Gastroesophageal sphincter (tissue), 4 donors: ENCODE data around the gene DAAM1. TPM values are rescaled to one million over a fixed set of nuclear protein-coding genes. Genes with fewer than 3 reads are reported as not detected.

Experiments used
- ATAC-seq: fragments of 150-250 bp; one replicate; pipeline ENCODE4 v1.9.1; 2016; ENCODE audit warnings: mild to moderate bottlenecking, moderate library complexity
- H3K27ac ChIP-seq, 4 donors: fragments of 200-600 bp; sonication (generic) in 3 of 4; 1 replicate in 3 of 4; 2 replicates in 1 of 4; pipeline ENCODE4 v1.5.1; 2016 to 2019
- H3K27me3 ChIP-seq: fragments of 200-600 bp; sonication (generic); one replicate; pipeline ENCODE4 v1.5.1; 2019
- H3K36me3 ChIP-seq, 2 donors: fragments of 200-600 bp; sonication (generic); one replicate each; pipeline ENCODE4 v1.5.1; 2019; ENCODE audit warnings: control low read depth in 1 of 2
- H3K4me1 ChIP-seq, 3 donors: fragments of 200-600 bp; sonication (generic); 1 replicate in 2 of 3; 2 replicates in 1 of 3; pipeline ENCODE4 v1.5.1; 2016 to 2019; ENCODE audit warnings: control low read depth in 2 of 3
- H3K4me3 ChIP-seq, 2 donors: fragments of 200-600 bp; sonication (generic); one replicate each; pipeline ENCODE4 v1.5.1; 2019; ENCODE audit warnings: mild to moderate bottlenecking in 1 of 2, moderate library complexity in 1 of 2
- H3K9me3 ChIP-seq, 3 donors: fragments of 200-600 bp; sonication (generic); one replicate each; pipeline ENCODE4 v1.5.1; 2017 to 2019; ENCODE audit warnings: control low read depth in 2 of 3
- EP300 ChIP-seq: sonication (generic); formaldehyde crosslinking; IDR thresholded peaks from one replicate; pipeline ENCODE4 v1.6.1; 2017; ENCODE audit warnings: antibody characterized with exemption, mild to moderate bottlenecking
- POLR2A ChIP-seq, 2 donors: fragments of 450-650 bp; IDR thresholded peaks; one replicate each; pipeline ENCODE4 v1.6.1; 2017; ENCODE audit warnings: antibody characterized with exemption in 2 of 2, mild to moderate bottlenecking in 2 of 2, moderate library complexity in 1 of 2
- POLR2AphosphoS5 ChIP-seq: sonication (generic); formaldehyde crosslinking; IDR thresholded peaks from one replicate; pipeline ENCODE4 v1.6.1; 2017; ENCODE audit warnings: antibody characterized with exemption
- WGBS, 2 donors: methylation state at CpG; one replicate each; pipeline ENCODE4 v1.1.5; 2018; ENCODE audit warnings: low coverage in 1 of 2; 5-methylcytosine and 5-hydroxymethylcytosine counted together
- total RNA-seq, 4 donors: library from RNA; depleted of rRNA; stranded (reverse); fragments of >200 nt; gene quantifications; one replicate each; pipeline ENCODE4 v1.1.0, GENCODE V29; 2016
- TF ChIP-seq, protein P1 (sequence below), 4 experiments: fragments of 200-600 bp in 2 of 4; fragments of 450-650 bp in 2 of 4; sonication (generic) in 1 of 4; IDR thresholded peaks; one replicate each; pipeline ENCODE4 v1.5.1; 2017 to 2019; ENCODE audit warnings: antibody characterized with exemption in 4 of 4, mild to moderate bottlenecking in 2 of 4, moderate library complexity in 2 of 4

The DAAM1 gene
- total RNA-seq, 4 donors from 2014 or later = 64.0 to 124 (median 87.3) TPM

- no peak for ATAC-seq
- H3K4me3 ChIP-seq = no peak overlapping the region
- H3K27ac ChIP-seq = peak overlapping the region in 2 of 4 donors; percentile 4 to 13
- H3K27me3 ChIP-seq = no peaks in the 10 kb centered on the region
- no peaks in the 10 kb centered on the region for H3K36me3 ChIP-seq
- H3K9me3 ChIP-seq = no peaks in the 10 kb centered on the region
- TF ChIP-seq, protein P1, sequence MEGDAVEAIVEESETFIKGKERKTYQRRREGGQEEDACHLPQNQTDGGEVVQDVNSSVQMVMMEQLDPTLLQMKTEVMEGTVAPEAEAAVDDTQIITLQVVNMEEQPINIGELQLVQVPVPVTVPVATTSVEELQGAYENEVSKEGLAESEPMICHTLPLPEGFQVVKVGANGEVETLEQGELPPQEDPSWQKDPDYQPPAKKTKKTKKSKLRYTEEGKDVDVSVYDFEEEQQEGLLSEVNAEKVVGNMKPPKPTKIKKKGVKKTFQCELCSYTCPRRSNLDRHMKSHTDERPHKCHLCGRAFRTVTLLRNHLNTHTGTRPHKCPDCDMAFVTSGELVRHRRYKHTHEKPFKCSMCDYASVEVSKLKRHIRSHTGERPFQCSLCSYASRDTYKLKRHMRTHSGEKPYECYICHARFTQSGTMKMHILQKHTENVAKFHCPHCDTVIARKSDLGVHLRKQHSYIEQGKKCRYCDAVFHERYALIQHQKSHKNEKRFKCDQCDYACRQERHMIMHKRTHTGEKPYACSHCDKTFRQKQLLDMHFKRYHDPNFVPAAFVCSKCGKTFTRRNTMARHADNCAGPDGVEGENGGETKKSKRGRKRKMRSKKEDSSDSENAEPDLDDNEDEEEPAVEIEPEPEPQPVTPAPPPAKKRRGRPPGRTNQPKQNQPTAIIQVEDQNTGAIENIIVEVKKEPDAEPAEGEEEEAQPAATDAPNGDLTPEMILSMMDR (IDR thresholded peaks at IDR 0.05) = no peak
- TF ChIP-seq POLR2A (IDR thresholded peaks at IDR 0.05) = no peak
- WGBS, 2 donors = 54 to 80% methylated on average over 2 of the region's 2 CpGs
- H3K4me1 ChIP-seq = peaks cover 19 to 90% (median 22%) of the 10 kb centered on the region in 3 donors
Observed at GRCh38 chr14:59241121-59241520, 52.7 kb downstream of the DAAM1 start.

DNA sequence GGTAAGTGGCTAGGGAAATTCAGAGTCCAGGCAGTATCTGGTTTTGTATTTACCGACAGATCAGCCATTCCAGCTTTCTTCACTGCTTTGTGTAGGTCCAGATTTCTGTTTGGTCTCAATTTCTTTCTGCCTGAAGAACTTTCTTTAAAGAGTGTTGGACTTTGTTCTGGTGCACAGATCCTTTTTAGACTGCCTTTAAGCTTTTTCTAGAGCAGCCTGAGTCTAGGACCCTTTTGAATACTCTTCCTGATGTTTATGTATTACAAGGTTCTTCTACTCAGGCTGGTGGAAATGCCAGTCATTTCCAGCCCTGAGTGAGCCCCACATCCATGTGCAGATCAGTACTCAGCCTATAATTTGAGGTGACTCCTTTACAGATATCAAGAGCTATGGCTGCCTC, 54.7 kb downstream of the DAAM1 start:
- TF ChIP-seq, protein P1 (IDR thresholded peaks at IDR 0.05) = no peak
- TF ChIP-seq POLR2A (IDR thresholded peaks at IDR 0.05) (no peak), POLR2AphosphoS5 (no peak)
- H3K27ac ChIP-seq = peak overlapping the region in 1 of 4 donors; percentile 10
- ATAC-seq = no peak
- 100% methylated on average over 1 of the region's 1 CpG for WGBS, 2 donors
- H3K4me3 ChIP-seq = no peak overlapping the region
- H3K9me3 ChIP-seq = no peaks in the 10 kb centered on the region
- H3K4me1 ChIP-seq = peaks cover 8 to 83% (median 11%) of the 10 kb centered on the region in 3 donors
- H3K27me3 ChIP-seq = no peaks in the 10 kb centered on the region
- no peaks in the 10 kb centered on the region for H3K36me3 ChIP-seq

DNA sequence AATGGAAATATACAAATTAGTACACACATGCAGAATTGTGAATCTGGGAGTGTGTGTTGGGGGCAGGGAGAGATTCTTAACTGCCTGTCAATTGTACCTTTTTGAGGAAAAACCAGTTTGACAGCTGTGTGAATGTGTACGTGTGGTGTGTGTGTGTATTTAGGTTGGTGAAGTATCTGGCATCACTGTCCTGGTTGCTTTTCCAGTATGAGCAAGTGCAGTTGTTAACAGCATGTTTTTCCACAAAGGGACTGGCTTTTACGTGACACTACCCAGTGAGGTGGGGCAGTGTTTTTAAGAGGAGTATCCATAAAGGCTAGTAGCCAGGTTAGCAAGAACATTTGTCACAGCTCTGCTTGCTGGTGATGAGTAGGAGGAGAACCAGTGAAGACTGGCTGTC, 56.1 kb downstream of the DAAM1 start:
- 54 to 60% methylated on average over 1 to 2 of the region's 2 CpGs for WGBS, 2 donors
- no peaks in the 10 kb centered on the region for H3K36me3 ChIP-seq
- TF ChIP-seq POLR2A (IDR thresholded peaks at IDR 0.05) (no peak), EP300 (no peak), POLR2AphosphoS5 (no peak)
- TF ChIP-seq, protein P1 (IDR thresholded peaks at IDR 0.05) = no peak
- H3K9me3 ChIP-seq = no peaks in the 10 kb centered on the region
- ATAC-seq = no peak
- H3K27me3 ChIP-seq = no peaks in the 10 kb centered on the region
- peaks cover 7 to 83% (median 9%) of the 10 kb centered on the region in 3 donors for H3K4me1 ChIP-seq
- H3K4me3 ChIP-seq = no peak overlapping the region
- peak overlapping the region in 3 of 4 donors; percentile 28 to 39 (median 29) for H3K27ac ChIP-seq

DNA sequence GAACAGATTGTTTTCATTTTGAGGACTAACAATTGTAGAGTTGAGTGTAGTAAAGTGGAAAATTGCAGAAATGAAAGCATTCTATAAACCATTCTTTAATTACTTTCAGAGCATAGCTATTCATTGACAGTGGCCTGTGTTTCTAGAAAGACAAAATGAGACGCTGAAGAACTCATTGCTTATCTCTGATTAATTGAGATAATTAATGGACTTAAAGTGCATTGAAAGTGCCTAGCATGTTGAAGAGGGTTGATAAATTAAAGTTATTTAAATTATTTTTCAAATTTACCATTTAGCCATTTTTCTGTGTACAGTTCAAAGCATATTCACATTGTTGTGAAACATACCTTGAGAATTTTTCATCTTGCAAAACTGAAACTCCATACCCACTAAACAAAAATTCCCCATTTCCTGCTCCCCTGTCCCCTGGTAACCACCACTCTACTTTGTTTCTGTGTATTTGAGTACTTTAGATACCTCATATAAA, 57.4 kb downstream of the DAAM1 start:
- Histone ChIP-seq H3K36me3 (no peaks in the 10 kb centered on the region), H3K27ac (peak overlapping the region in 1 of 4 donors; percentile 28), H3K4me3 (no peak overlapping the region), H3K9me3 (no peaks in the 10 kb centered on the region), H3K4me1 (peaks cover 6 to 83% (median 13%) of the 10 kb centered on the region in 3 donors), H3K27me3 (no peaks in the 10 kb centered on the region)
- WGBS, 2 donors = 53 to 55% methylated on average over 1 of the region's 1 CpG
- no peak for TF ChIP-seq POLR2AphosphoS5
- TF ChIP-seq, protein P1 (IDR thresholded peaks at IDR 0.05) = no peak
- TF ChIP-seq EP300 = no peak
- TF ChIP-seq POLR2A (IDR thresholded peaks at IDR 0.05) = no peak
- no peak for ATAC-seq

DNA sequence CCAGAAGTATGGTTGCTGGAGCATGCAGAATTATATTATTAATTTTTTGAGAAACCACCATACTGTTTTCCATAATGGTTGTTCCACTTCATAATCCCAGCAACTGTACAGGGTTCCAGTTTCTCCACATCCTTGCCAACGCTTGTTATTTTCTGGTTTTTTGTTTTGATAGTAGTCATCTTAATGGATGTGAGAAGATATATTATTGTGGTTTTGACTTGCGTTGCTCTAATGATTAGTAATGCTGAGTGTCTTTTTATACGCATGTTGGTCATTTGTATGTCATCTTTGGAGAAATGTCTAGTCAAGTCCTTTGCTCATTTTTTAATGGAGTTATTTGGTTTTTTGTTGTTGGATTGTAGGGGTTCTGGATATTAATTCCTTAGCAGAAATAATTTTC, 58.1 kb downstream of the DAAM1 start:
- no peak for ATAC-seq
- peaks cover under 1 to 83% (median 8%) of the 10 kb centered on the region in 3 donors for H3K4me1 ChIP-seq
- TF ChIP-seq POLR2A (IDR thresholded peaks at IDR 0.05) (no peak), POLR2AphosphoS5 (no peak), EP300 (no peak)
- TF ChIP-seq, protein P1 (IDR thresholded peaks at IDR 0.05) = no peak
- no peak overlapping the region for H3K27ac ChIP-seq
- WGBS, 2 donors = 83 to 93% methylated on average over 3 of the region's 3 CpGs
- H3K9me3 ChIP-seq = no peaks in the 10 kb centered on the region
- H3K36me3 ChIP-seq = no peaks in the 10 kb centered on the region
- no peaks in the 10 kb centered on the region for H3K27me3 ChIP-seq
- no peak overlapping the region for H3K4me3 ChIP-seq
